C4-2B (cell line): ENCODE measurements around the gene LRRC56.

Experiments
- CTCF ChIP-seq: fragments of 450-650 bp; conservative IDR thresholded peaks from 2 replicates; pipeline ENCODE4 v1.5.1; 2017; ENCODE audit warnings: mild to moderate bottlenecking
- ZFX ChIP-seq: fragments of 450-650 bp; IDR thresholded peaks from 2 replicates; pipeline ENCODE4 v1.6.1; 2017

- TF ChIP-seq CTCF (no peak), ZFX (no peak)
Measured at GRCh38 chr11:512761-513595, 24.3 kb upstream of the LRRC56 start.
